Activated CD8-positive, alpha-beta T cell treated with anti-CD3 and anti-CD28 coated beads for 36 hours (primary cell): ENCODE data around the gene NR2E3. TPM values are rescaled to one million over a fixed set of nuclear protein-coding genes. Genes with fewer than 3 reads are reported as not detected.

Experiments
- ATAC-seq: fragments of 200-7000 bp; cut with Tn5 transposase; one replicate; pipeline ENCODE4 v1.10.0; 2021; ENCODE audit warnings: mild to moderate bottlenecking, moderate library complexity
- CTCF ChIA-PET: fragments of 350-600 bp; sonication (Branson Sonifier 250); formaldehyde crosslinking; loops from one replicate; lab custom pipeline; 2021; ENCODE audit warnings: antibody characterized with exemption; lab: Charles Lee
- POLR2A ChIA-PET: fragments of 350-600 bp; sonication (Branson Sonifier 250); formaldehyde crosslinking; loops from one replicate; lab custom pipeline; 2021; ENCODE audit warnings: antibody characterized with exemption; lab: Charles Lee
- DNase-seq: peaks from one replicate; pipeline ENCODE4 v3.0.0-alpha.2; 2020
- H3K27ac Mint-ChIP-seq: one replicate; pipeline ENCODE4 v1.8.0; 2021; ENCODE audit warnings: mild to moderate bottlenecking, mixed read lengths
- H3K27me3 Mint-ChIP-seq: one replicate; pipeline ENCODE4 v1.8.0; 2021; ENCODE audit warnings: mixed read lengths
- H3K36me3 Mint-ChIP-seq: one replicate; pipeline ENCODE4 v1.8.0; 2021; ENCODE audit warnings: low read depth, mixed read lengths
- H3K4me1 Mint-ChIP-seq: one replicate; pipeline ENCODE4 v1.8.0; 2021; ENCODE audit warnings: low read depth, mixed read lengths
- H3K4me3 Mint-ChIP-seq: one replicate; pipeline ENCODE4 v1.8.0; 2021; ENCODE audit warnings: mild to moderate bottlenecking, moderate library complexity, mixed read lengths
- H3K9me3 Mint-ChIP-seq: one replicate; pipeline ENCODE4 v1.8.0; 2021; ENCODE audit warnings: mixed read lengths
- CTCF ChIP-seq: fragments of 200-600 bp; IDR thresholded peaks from one replicate; pipeline ENCODE4 v1.8.0; 2022; ENCODE audit warnings: antibody characterized with exemption, mild to moderate bottlenecking
- intact Hi-C: fragments of 100-400 bp; cut with micrococcal nuclease; formaldehyde crosslinking; loops from one replicate; pipeline ENCODE4 v1.10.0; 2022
- total RNA-seq, 2 experiments: library from RNA; stranded (reverse); gene quantifications; one replicate each; pipeline ENCODE4 v1.2.3, GENCODE V29; 2021

The NR2E3 gene
- total RNA-seq, 2 experiments from 2014 or later: not detected

GRCh38 chr15:71784719-71785118 lies 25.6 kb upstream of the NR2E3 start:
- ChIA-PET POLR2A (interaction anchor here (1.0 kb wide), 1 partner anchor 75 kb away, joined by 3 read pairs; no protein-coding TSS in a partner anchor), CTCF (interaction anchor here (0.7 to 1.5 kb wide), 2 partner anchors 21 to 371 kb away, joined by 3 to 7 read pairs; no protein-coding TSS in a partner anchor)
- Mint-ChIP-seq H3K27me3 (peaks cover 9% of the 10 kb centered on the region), H3K9me3 (no peaks in the 10 kb centered on the region), H3K4me3 (no peak overlapping the region), H3K4me1 (peaks cover 6% of the 10 kb centered on the region), H3K36me3 (no peaks in the 10 kb centered on the region), H3K27ac (no peak overlapping the region)
- peak; percentile 63 for TF ChIP-seq CTCF
- ATAC-seq (no peak), DNase-seq (peak; percentile 24)
- intact Hi-C loops: loop anchor here (5.0 kb wide), 1 partner anchor 373 kb away; no protein-coding TSS in a partner anchor

- CTCF ChIA-PET: interaction anchor here (1.2 kb wide), 1 partner anchor 371 kb away, joined by 3 read pairs; no protein-coding TSS in a partner anchor
- no peak for TF ChIP-seq CTCF
- no peak overlapping the region for H3K4me3 Mint-ChIP-seq
- H3K27ac Mint-ChIP-seq: no peak overlapping the region
- no peaks in the 10 kb centered on the region for H3K36me3 Mint-ChIP-seq
- no peaks in the 10 kb centered on the region for H3K4me1 Mint-ChIP-seq
- intact Hi-C loops: no loop called here
- ATAC-seq (no peak), DNase-seq (no peak)
- POLR2A ChIA-PET: interaction anchor here (0.6 kb wide), 1 partner anchor 631 kb away, joined by 3 read pairs; no protein-coding TSS in a partner anchor
- peaks cover 9% of the 10 kb centered on the region for H3K27me3 Mint-ChIP-seq
- no peaks in the 10 kb centered on the region for H3K9me3 Mint-ChIP-seq
Observed at GRCh38 chr15:71785996-71786395, 24.4 kb upstream of the NR2E3 start.

GRCh38 chr15:71786673-71787072 lies 23.7 kb upstream of the NR2E3 start:
- TF ChIP-seq CTCF: no peak
- Mint-ChIP-seq H3K4me3 (no peak overlapping the region), H3K4me1 (no peaks in the 10 kb centered on the region), H3K9me3 (no peaks in the 10 kb centered on the region), H3K27ac (no peak overlapping the region), H3K27me3 (peaks cover 9% of the 10 kb centered on the region), H3K36me3 (no peaks in the 10 kb centered on the region)
- CTCF ChIA-PET: no interaction called here
- no peak for DNase-seq
- POLR2A ChIA-PET: interaction anchor here (0.6 kb wide), 1 partner anchor 630 kb away, joined by 3 read pairs; no protein-coding TSS in a partner anchor
- intact Hi-C loops: no loop called here
- ATAC-seq: no peak

GRCh38 chr15:71788646-71789579 lies 21.4 kb upstream of the NR2E3 start:
- intact Hi-C loops: no loop called here
- Mint-ChIP-seq H3K4me1 (no peaks in the 10 kb centered on the region), H3K36me3 (no peaks in the 10 kb centered on the region), H3K9me3 (no peaks in the 10 kb centered on the region), H3K4me3 (no peak overlapping the region), H3K27me3 (peaks cover 9% of the 10 kb centered on the region), H3K27ac (no peak overlapping the region)
- ChIA-PET POLR2A (no interaction called here), CTCF (interaction anchor here (0.7 kb wide), 1 partner anchor 367 kb away, joined by 3 read pairs; no protein-coding TSS in a partner anchor)
- ATAC-seq (no peak), DNase-seq (no peak)
- no peak for TF ChIP-seq CTCF

- H3K27me3 Mint-ChIP-seq: peaks cover 8% of the 10 kb centered on the region
- no peaks in the 10 kb centered on the region for H3K9me3 Mint-ChIP-seq
- H3K27ac Mint-ChIP-seq: no peak overlapping the region
- no peak for TF ChIP-seq CTCF
- ChIA-PET POLR2A (no interaction called here), CTCF (interaction anchor here (0.7 to 1.1 kb wide), 2 partner anchors 46 to 366 kb away, joined by 3 read pairs; no protein-coding TSS in a partner anchor)
- no peak overlapping the region for H3K4me3 Mint-ChIP-seq
- intact Hi-C loops: no loop called here
- ATAC-seq (no peak), DNase-seq (no peak)
- H3K36me3 Mint-ChIP-seq: no peaks in the 10 kb centered on the region
- H3K4me1 Mint-ChIP-seq: no peaks in the 10 kb centered on the region
Observed at GRCh38 chr15:71789616-71790015, 20.7 kb upstream of the NR2E3 start.
